Prostate gland (tissue), 2 donors: ENCODE data around the gene SHC4. TPM values are rescaled to one million over a fixed set of nuclear protein-coding genes. Genes with fewer than 3 reads are reported as not detected.

ENCODE experiments used
- DNase-seq: peaks from one replicate; pipeline ENCODE4 v3.0.0-alpha.2; 2019; ENCODE audit warnings: low spot score
- H3K27ac ChIP-seq, 2 donors: fragments of 200-600 bp; sonication (generic); 2 replicates each; pipeline ENCODE4 v1.5.1; 2017 to 2019
- H3K27me3 ChIP-seq: fragments of 200-600 bp; sonication (generic); replicated peaks from 2 replicates; pipeline ENCODE4 v1.5.1; 2019; ENCODE audit not compliant: insufficient read depth
- H3K36me3 ChIP-seq, 2 donors: fragments of 200-600 bp; sonication (generic); 1 replicate in 1 of 2; 2 replicates in 1 of 2; pipeline versions ENCODE4 v1.5.1 to v1.8.1; 2017 to 2019
- H3K4me1 ChIP-seq: fragments of 200-600 bp; sonication (generic); replicated peaks from 2 replicates; pipeline ENCODE4 v1.5.1; 2019
- H3K4me3 ChIP-seq, 2 donors: fragments of 200-600 bp; sonication (generic); 2 replicates each; pipeline ENCODE4 v1.5.1; 2017 to 2019
- H3K9me3 ChIP-seq: fragments of 200-600 bp; sonication (generic); 2 replicates; pipeline ENCODE4 v1.5.1; 2017
- POLR2A ChIP-seq: fragments of 450-650 bp; IDR thresholded peaks from one replicate; pipeline ENCODE4 v1.6.1; 2016; ENCODE audit warnings: antibody characterized with exemption, mild to moderate bottlenecking
- POLR2AphosphoS5 ChIP-seq: sonication (generic); formaldehyde crosslinking; IDR thresholded peaks from one replicate; pipeline ENCODE4 v1.6.1; 2017; ENCODE audit warnings: antibody characterized with exemption
- WGBS: methylation state at CpG from one replicate; pipeline ENCODE4 v1.1.5; 2018; 5-methylcytosine and 5-hydroxymethylcytosine counted together
- intact Hi-C: fragments of 100-400 bp; cut with DNase I; formaldehyde crosslinking; loops from one replicate; pipeline ENCODE4 v1.14.2; 2022
- total RNA-seq, 2 donors: library from RNA; depleted of rRNA; stranded (reverse); fragments of >200 nt; gene quantifications; one replicate each; pipeline ENCODE4 v1.1.0, GENCODE V29; 2016
- TF ChIP-seq, protein P1 (sequence below), 4 experiments: fragments of 200-600 bp in 2 of 4; fragments of 450-650 bp in 2 of 4; sonication (generic) in 2 of 4; IDR thresholded peaks; 1 replicate in 3 of 4; 2 replicates in 1 of 4; pipeline ENCODE4 v1.5.1; 2016 to 2019; ENCODE audit warnings: antibody characterized with exemption in 4 of 4, mild to moderate bottlenecking in 2 of 4, moderate library complexity in 2 of 4

The SHC4 gene
- total RNA-seq, 2 donors from 2014 or later, result 0.27 to 45.0 TPM

DNA sequence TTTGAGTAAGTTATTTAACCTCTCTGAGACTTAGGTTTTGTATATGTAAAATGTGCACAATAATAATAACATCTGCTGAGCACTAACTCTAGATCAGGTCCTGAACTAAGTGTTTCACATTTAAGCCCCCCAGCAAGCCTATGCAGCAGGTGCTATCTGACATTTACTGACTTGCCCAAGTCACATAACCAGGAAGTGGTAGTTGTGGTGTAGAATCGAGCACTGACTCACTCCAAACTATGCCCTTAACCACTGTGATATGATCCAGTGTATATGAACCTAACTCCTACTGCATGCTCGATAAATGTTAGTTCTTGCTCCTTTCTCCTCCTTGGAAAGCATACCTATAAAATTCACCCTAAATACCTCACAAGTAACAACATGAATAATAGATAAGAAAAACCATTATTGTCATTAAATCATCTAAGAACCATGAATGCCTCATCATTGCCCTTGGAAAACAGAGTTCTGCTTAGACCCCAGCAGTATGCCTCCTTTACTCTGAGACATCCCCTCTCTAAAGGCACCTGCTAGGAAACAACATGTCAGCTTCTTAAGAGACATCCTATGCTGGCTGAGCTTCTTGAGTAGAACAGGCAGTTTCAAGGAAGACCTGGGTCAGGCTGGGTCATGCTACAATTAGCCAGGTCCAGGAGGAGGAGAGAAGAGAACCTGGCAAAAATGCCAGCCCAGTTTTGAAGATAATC lies 3.0 kb upstream of the SHC4 start:
- H3K4me3 ChIP-seq, result no peak overlapping the region
- H3K27me3 ChIP-seq, result no peaks in the 10 kb centered on the region
- no peaks in the 10 kb centered on the region for H3K36me3 ChIP-seq
- no peak for DNase-seq
- peaks cover 6% of the 10 kb centered on the region for H3K4me1 ChIP-seq
- 48% methylated on average over 2 of the region's 2 CpGs for WGBS
- H3K9me3 ChIP-seq, result no peaks in the 10 kb centered on the region
- intact Hi-C loops, result no loop called here
- H3K27ac ChIP-seq, result no peak overlapping the region
- TF ChIP-seq, protein P1, sequence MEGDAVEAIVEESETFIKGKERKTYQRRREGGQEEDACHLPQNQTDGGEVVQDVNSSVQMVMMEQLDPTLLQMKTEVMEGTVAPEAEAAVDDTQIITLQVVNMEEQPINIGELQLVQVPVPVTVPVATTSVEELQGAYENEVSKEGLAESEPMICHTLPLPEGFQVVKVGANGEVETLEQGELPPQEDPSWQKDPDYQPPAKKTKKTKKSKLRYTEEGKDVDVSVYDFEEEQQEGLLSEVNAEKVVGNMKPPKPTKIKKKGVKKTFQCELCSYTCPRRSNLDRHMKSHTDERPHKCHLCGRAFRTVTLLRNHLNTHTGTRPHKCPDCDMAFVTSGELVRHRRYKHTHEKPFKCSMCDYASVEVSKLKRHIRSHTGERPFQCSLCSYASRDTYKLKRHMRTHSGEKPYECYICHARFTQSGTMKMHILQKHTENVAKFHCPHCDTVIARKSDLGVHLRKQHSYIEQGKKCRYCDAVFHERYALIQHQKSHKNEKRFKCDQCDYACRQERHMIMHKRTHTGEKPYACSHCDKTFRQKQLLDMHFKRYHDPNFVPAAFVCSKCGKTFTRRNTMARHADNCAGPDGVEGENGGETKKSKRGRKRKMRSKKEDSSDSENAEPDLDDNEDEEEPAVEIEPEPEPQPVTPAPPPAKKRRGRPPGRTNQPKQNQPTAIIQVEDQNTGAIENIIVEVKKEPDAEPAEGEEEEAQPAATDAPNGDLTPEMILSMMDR (IDR thresholded peaks at IDR 0.05), result no peak
- TF ChIP-seq POLR2A, result no peak

DNA sequence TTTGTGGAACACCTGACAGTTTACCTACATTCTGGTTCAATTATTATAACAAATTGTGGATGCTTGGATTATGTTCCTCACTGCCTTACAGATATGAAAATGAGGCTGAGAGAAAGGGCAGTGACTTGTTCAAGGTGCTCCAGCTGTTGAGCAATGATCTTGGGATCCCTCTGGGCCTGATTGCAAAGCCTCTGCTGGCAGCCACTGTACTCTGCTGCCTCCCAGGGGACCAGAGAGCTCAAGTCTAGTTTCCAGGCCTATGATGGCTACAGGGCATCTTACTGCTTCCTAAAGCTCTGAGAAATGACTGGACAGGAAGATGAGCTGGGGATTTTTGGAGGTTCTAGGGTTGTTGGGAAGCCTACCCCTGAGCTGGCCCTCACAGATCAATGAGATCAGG lies 2.3 kb upstream of the SHC4 start:
- intact Hi-C loops, result no loop called here
- Histone ChIP-seq H3K27ac (no peak overlapping the region), H3K4me1 (peaks cover 6% of the 10 kb centered on the region), H3K27me3 (no peaks in the 10 kb centered on the region), H3K36me3 (no peaks in the 10 kb centered on the region), H3K9me3 (no peaks in the 10 kb centered on the region), H3K4me3 (no peak overlapping the region)
- TF ChIP-seq POLR2AphosphoS5 (no peak), POLR2A (no peak)
- TF ChIP-seq, protein P1 (IDR thresholded peaks at IDR 0.05), result no peak
- DNase-seq, result no peak

DNA sequence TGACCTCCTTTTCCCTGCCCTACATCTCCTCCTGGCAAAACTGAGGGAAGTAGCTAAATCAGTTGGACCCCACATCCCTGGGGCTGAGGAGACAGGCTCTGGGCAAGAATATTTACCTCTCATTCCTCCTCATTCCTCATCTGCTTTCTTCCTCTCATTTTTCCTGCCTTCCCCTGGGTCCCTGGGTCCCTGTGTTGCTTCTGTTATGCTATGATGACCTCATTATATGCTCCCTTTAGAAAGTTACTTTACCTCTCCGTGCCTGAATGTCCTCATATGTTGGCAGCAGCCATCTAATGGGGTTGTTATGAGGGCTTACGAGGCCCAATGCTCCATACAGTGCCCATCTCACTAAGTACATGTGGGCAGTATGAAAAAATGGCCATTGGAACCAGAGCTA lies 1.2 kb upstream of the SHC4 start:
- H3K36me3 ChIP-seq, result no peaks in the 10 kb centered on the region
- no peaks in the 10 kb centered on the region for H3K27me3 ChIP-seq
- TF ChIP-seq, protein P1 (IDR thresholded peaks at IDR 0.05), result no peak
- TF ChIP-seq POLR2A (no peak), POLR2AphosphoS5 (no peak)
- H3K27ac ChIP-seq, result no peak overlapping the region
- H3K9me3 ChIP-seq, result no peaks in the 10 kb centered on the region
- DNase-seq, result no peak
- no peak overlapping the region for H3K4me3 ChIP-seq
- H3K4me1 ChIP-seq, result peaks cover 6% of the 10 kb centered on the region
- intact Hi-C loops, result no loop called here
- 87% methylated on average over 2 of the region's 2 CpGs for WGBS

DNA sequence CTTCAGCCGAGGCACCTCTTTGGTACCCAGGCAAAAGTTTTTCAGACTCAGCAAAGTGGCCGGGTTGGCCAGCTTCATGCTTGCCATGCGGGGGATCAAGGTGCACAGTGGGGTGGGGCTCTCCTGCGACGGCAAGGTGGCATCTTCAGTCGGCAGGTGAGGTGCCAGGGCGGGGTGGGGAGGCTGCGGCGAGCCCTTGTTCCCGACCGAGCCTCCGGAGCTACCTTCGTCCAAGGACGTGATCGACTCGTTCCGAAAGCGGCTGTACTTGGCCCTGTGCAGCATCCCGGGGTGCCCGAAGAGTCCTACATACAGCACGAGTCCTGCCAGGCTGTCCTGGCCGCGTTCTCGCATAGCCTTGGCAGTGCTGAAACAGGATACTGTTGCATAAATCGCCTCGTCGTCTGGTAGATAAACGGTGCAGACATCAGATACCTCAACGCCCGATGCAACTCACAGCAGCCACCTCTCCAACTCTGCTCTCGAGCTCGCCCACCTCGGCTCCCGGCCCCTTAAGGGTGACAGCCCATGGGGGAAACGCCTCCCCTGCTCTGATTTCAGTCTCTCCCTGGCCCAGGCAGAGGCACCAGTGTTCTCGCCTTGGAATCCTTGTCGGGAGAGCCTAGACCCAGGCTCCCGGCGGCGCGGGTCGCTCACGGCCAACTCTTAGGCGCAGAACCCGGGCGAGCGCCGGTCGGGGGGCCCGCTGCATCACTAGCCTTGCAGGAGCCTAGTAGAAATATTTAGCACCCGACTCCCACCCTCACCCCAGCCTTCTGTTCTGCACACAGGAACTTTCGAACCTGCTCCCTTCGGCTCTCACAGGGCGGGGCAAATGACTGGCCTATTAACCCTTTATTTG lies 826 bp downstream of the SHC4 start:
- Histone ChIP-seq H3K9me3 (no peaks in the 10 kb centered on the region), H3K4me3 (peak overlapping the region; percentile 19 to 35), H3K27me3 (no peaks in the 10 kb centered on the region), H3K4me1 (peaks cover 6% of the 10 kb centered on the region), H3K36me3 (no peaks in the 10 kb centered on the region), H3K27ac (no peak overlapping the region)
- TF ChIP-seq POLR2AphosphoS5, result no peak
- TF ChIP-seq POLR2A, result no peak
- TF ChIP-seq, protein P1 (IDR thresholded peaks at IDR 0.05), result no peak
- DNase-seq, result peak; percentile 33
- intact Hi-C loops, result no loop called here
- 4% methylated on average over 54 of the region's 54 CpGs for WGBS
